Measurements from ENCODE around the gene MYH7.
"Not testable (repeated sequence)": the region's sequence is repeated elsewhere in the genome, so short reads cannot be mapped to it uniquely, and the experiment has no call there.

MYH7 gene

GRCh38 chr14:23435543-23436326 lies at the start of gene MYH7:
Gene MYH7 (minus strand): TSS chr14:23435660. CDS start chr14:23433732, 1,928 bp downstream.
- no peak for DNase-seq

- no peak for DNase-seq
Observed at GRCh38 chr14:23483236-23483854, 47.9 kb upstream of the MYH7 start.

- DNase-seq: no peak
Observed at GRCh38 chr14:23482823-23483148, 47.3 kb upstream of the MYH7 start.

DNA sequence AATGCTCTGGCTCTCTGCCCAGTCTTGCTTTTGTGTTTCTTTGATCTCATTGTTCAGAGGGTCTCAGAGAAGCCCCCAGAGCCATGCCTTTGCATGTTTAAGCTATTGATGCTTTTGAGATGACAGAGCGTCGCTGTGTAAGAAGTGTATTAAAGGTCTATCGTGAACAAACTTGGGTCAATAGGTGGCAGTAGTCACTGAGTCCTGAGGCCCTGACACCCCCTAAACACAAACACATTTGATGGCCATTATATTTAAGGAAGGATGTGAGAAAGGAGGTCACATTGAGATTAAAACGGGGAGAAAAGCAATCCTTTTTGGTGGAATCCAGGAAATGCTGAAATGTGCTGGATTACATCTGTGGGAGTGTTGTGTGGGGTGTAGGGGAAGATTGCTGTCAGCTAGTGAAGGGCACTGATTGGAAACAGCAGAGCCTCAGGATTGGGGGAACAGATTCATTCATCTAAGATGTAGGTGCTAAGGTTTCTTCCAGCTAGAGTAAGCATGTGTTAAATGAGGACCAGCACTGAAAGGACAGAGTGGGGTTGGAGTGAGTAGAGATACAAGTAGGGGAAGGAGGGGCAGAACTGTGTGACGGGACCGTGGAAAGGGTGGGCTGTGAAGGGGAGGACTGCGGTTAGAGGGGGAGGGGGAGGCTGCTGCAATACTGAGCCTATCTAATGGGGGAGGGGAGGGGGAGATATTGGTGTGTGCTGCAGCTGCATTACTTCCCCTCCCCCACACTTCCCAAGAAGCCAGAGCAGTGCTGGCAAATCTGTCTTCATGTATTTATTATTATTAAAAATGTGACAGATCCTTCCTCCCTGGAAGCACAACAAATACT lies 46.7 kb upstream of the MYH7 start:
- DNase-seq: no peak

DNA sequence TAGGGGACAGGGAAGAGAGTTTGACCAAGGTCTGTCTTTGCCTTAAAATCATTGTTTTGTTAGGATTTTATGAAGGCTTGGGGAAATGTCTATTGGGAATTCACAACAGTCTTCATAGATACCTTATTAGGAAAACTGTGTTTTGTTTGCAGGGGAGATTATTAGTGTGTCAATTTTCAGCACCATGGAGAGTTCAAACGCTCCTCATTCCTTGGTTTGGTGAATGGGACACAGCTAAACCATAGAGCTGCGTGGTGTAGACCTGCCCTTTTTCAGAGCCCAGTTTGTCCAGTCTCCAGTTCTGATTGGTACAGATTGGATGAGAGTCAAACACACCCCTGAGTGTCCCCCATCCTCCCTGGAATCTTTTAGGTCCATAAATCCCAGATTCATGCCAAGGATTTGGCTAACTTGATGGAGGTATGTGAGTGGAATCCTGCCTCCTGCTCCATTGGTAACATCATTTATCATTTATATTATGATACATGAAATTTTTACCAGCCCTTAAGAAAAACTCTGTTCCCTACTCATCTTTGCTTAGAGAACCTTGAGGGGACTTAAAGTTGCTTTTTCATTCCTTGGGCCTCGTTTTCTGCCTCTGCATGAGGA lies 46.0 kb upstream of the MYH7 start:
- DNase-seq: no peak

DNA sequence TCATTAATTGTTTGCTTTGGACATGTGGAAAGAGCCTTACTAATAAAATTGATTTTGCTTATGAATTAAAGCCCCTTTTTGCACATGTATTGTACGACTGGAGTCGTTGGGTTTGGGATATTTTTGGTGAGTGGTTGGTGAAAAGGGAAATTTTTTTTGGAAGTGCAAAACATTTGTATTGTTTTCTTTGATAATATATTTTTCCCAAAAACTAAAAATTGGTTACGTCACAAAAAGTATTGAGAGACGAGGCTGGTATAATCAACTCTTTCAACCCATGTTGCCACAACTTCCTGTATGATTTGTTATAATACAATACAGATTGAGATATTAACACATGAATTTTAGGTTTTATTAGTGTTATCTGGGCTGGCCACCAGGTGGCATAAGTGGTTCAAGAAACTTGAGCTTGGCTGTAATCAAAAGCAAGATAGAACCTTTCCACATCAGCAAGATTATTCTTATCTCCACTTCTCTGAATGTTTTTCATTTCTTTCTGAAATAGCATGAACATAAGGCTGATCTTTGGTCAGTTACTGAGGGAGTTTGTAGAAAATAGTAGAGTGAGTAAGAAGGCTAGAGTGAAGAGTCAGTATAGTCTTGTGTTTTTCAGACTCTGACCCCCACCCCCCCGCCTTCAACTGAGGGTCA lies 42.8 kb upstream of the MYH7 start:
- DNase-seq: peak; percentile 68

GRCh38 chr14:23470947-23471346 lies 35.5 kb upstream of the MYH7 start:
- DNase-seq: no peak

- DNase-seq: peak; percentile 53
Observed at GRCh38 chr14:23469906-23470403, 34.5 kb upstream of the MYH7 start.

- peak; percentile 91 for DNase-seq
Observed at GRCh38 chr14:23469127-23469905, 33.9 kb upstream of the MYH7 start, which contains the start of gene NGDN. Gene NGDN (plus strand): TSS chr14:23469703. CDS start chr14:23469716, 13 bp downstream.

DNA sequence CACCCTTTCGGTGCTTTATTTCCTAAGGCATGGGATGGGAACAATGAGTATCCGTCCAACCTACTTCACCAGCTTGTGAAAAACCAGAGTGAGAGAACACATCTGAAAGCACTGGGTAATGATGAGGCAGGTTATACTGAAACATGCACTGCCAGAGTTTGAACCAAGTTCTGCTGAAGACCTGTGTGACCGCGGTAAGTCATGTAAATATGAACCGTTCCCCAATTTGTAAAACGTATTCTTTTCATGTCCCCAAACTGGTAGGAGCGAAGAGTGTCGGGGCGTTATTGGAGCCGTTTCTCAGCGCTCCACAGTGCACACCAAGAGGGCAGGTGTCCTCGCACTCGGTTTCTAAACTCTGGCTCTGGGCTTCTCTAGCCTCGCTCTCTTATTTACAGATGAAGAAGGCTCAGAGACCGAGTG lies 33.3 kb upstream of the MYH7 start:
- DNase-seq: no peak

GRCh38 chr14:23465261-23465660 lies 29.8 kb upstream of the MYH7 start:
- DNase-seq: no peak

DNA sequence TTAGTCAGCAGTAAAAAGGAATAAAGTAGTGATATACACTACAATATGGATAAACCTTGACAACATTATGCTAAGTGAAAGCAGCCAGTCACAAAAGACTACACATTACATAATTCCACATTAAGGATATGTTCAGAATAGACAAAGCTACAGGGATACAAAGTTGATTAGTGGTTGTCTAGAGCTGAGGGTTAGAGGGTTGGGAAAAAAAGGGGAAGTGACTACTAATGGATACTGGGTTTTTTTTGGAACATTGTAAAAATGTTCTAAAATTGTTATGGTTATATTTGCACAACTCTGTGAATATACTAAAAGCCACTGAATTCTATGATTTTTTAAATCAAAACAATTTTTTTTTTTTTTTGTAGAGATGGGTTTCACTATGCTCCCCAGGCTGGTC lies 29.2 kb upstream of the MYH7 start:
- DNase-seq: no peak

DNA sequence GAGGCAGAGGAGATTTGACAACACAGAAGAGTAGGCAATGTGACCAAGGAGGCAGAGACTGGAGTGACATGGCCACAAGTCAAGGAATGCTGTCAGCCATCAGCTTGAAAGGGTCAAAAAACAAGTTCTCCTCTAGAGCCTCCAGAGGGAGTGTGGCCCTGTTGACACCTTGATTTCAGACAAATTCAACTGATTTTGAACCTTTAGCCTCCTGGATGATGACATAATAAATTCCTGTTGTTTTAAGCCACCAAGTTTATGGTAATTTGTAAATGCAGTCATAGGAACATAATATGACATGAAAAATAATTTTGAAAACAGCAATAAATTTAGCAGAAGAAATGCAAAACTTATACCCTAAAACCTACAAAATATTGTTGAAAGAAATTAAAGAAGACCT lies 25.5 kb upstream of the MYH7 start:
- DNase-seq: no peak

DNA sequence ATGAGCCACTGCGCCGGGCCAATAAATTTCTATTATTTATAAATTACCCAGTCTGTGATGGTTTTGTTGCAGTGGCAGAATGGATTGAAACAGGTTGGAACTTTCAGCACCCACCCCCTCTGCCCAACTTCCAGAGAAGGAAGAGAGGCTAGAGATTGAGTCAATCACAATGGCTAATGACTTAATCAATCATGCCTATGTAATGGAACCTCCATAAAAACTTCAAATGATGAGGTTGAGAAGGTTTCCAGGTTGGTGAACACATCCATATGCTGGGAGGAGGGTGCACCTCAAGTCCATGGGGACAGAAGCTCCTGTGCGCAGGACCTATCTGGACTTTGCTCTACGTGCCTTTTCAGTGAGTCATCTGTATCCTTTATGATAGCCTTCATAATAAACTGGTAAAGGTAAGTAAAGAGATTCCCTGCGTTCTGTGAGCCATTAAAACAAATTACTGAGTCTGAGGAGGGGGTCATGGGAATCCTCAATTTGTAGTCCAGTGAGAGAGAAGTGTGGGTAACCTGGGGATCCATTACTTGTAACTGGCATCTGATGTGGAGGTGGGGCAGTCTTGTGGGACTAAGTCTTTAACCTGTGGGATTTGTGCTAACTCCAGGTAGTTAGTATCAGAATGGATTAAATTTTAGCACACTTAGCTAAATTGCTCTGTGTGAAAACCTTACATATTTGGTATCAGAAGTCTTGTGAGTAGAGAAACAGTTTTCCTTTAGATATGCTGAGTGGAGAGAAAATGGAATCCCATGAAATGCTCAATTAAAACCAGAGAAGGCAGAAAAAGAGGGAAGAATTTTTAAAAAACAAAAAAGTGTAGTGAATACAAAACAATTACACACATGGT lies 22.4 kb upstream of the MYH7 start:
- DNase-seq: no peak

DNA sequence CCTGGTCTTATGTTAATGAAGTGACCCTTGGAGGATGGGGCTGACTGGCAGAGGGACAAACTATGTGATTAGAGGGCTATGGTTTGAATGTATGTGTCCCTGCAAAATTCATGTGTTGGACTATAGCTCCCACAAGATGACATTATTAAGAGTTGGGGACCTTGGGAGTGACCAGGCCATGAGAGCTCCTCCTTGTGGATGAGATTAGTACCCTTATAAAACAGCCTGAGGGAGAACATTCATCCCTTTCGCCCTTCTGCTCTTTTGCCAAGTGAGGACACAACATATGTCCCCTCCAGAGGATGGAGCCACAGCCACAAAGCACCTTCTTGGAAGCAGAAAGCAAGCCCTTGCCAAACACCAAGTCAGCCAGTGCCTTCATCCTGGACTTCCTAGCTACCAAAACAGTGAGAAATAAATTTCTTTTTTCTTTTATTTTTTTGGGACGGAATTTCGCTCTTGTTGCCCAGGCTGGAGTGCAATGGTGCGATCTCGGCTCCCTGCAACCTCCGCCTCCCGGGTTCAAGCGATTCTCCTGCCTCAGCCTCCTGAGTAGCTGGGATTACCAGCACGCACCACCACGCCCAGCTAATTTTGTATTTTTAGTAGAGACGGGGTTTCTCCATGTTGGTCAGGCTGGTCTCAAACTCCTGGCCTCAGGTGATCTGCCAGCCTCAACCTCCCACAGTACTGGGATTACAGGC lies 21.6 kb upstream of the MYH7 start:
- not testable (repeated sequence) for DNase-seq

GRCh38 chr14:23454445-23454856 lies 19.0 kb upstream of the MYH7 start:
- no peak for DNase-seq

DNA sequence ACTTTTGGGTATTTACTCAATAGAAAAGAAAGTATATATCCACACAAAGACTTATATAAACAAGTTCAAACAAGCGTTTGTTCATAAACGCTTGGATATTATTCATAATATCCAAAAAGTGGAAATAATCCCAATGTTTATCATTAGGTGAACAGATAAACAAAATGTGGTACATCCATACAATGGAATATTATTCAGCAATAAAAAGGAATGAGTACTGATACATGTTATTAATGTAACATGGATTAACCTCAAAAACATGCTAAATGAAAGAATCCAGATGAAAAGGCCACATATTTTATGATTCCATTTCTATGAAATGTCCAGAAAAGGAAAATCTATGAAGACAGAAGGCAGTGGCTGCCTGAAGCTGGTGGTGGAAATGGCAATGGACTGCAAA lies 16.8 kb upstream of the MYH7 start:
- DNase-seq: no peak

- DNase-seq: no peak
Observed at GRCh38 chr14:23450379-23450778, 14.9 kb upstream of the MYH7 start.

- no peak for DNase-seq
Observed at GRCh38 chr14:23449314-23449713, 13.9 kb upstream of the MYH7 start.

Data from activated naive CD4-positive, alpha-beta T cell treated with anti-CD3 and anti-CD28 coated beads, Interleukin-2, amount 50 U/mL, for 16 hours (primary cell).